ENCODE measurements around the gene CD28.

Gene CD28

DNA sequence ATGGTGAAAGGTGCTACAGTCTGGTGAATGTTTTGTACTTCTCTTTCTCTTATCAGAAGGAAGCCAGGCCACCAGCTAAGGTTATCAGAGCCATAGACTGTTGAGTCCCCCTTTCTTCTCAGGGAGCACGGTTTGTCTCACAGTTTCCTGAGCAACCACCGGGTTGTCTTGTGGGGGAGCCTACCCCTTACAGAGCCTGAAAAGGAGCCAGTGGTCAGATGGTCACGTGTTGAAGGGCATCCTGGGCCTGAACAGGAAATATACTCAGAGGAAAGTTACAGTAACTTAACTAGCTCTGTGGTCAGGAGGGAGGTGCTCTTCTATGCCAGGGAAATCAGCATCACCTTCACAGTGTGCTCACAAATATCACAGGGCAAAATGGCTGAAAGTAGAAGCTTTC is 11.6 kb downstream of the CD28 start:
- DNase-seq (ENCODE audit: low spot score), result no peak

- no peak for DNase-seq (ENCODE audit: low spot score)
Observed at GRCh38 chr2:203719456-203720410, 13.3 kb downstream of the CD28 start.

- no peak for DNase-seq (ENCODE audit: low spot score)
Observed at GRCh38 chr2:203720915-203721672, 14.7 kb downstream of the CD28 start.

DNA sequence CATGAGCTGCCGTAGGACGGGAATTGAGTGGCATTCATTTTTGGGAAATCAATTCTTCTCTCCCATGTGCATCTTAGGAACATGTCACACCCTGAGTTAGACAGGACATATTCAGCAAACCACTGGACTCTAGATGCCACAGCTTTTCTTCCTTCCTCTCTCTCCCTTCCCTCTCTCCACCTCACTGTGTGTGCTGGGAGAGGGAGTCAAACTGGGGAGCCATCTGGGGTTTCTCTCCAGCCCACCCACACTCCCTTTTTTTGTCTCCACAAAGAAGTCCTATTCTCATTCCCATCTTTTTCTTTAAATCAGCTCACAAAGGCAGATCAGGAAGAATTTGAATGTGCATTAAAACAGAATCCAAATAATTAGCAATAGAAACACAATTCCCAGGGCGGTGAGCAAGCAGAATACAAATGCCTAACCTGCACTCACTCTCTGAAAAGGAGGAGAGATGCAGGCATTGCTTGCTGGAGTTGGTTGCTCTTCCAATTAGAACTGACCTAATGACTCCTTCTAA is 15.4 kb downstream of the CD28 start:
- no peak for DNase-seq (ENCODE audit: low spot score)

DNA sequence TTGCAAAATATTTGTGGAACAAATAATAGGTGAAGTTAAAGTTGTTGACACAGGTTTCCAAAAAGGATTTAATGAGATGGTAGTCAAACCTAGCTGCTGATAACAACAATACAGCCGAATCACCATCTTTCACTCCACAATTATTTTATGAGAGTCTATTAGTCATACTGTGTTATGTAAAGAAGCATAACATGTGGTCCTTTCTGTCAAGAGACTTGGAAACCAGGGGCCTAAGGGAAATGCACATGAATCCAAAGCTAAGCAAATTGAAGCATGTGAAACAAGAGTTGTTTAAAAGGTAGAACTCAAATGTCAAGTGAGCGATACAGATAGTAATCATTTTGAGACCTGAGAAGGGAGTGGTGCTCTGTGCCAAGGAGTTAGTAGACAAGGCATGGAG is 16.0 kb downstream of the CD28 start:
- no peak for DNase-seq (ENCODE audit: low spot score)

DNA sequence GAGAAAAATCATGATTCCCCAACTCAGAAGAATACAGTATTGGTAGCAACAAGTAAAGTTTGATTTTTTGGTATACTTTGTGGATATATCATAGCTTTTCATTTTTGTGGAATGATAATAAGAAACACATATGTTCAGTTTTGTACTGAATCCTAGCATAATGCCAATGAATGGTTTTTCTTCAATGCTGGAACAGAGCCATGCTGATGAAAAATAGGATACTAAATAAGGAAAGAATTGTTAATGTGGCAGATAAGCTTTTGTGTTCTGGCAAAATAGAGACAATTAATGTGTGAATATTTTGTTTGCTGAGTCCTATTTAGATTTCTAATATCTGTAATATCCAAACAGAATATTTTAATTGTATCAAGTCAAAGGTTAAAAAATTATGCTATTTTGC is 21.9 kb downstream of the CD28 start:
- no peak for DNase-seq (ENCODE audit: low spot score)

- DNase-seq (ENCODE audit: low spot score), result no peak
Observed at GRCh38 chr2:203730076-203730729, 23.8 kb downstream of the CD28 start.

- DNase-seq (ENCODE audit: low spot score), result no peak
Observed at GRCh38 chr2:203730883-203731282, 24.4 kb downstream of the CD28 start.

DNA sequence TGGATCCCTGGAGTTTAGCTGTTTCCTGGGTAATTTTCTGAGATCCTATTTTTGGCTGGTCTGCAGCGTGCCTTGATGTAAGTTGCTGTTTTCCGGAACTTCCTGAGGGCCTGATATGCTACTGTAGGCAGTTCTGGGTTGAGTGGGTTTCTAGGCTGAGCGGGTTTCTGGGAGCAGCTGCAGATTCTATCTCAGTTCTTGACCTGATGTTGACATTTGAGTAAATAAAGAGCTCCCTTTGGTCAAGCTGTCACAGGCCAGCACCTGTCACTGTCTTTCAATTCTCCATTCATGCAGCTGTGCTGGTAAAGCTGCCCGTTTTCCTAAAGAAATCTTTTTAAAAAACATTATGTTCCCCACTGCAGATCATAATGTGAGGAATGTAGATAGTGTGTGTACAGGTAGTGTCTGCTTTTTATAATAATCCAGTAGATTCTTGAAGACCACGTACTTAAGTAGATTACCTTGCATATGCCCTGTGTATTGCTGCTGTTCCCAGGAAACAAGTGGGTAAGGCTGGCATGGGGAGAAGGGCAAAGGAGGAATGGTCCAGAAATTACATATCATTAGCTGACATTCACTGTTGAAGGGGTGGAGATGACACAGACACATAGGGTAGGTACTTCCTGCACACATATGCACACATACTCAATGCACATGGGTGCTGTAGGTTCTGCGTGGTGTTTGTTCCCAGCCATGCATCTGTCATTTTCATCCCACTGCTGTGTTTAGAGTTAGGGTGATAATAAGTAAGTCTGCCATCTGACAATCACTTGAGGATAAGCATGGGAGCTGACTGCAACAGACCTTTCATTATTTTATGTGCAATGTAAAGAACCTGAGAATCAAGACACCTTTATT is 25.9 kb downstream of the CD28 start:
- DNase-seq (ENCODE audit: low spot score), result no peak

DNA sequence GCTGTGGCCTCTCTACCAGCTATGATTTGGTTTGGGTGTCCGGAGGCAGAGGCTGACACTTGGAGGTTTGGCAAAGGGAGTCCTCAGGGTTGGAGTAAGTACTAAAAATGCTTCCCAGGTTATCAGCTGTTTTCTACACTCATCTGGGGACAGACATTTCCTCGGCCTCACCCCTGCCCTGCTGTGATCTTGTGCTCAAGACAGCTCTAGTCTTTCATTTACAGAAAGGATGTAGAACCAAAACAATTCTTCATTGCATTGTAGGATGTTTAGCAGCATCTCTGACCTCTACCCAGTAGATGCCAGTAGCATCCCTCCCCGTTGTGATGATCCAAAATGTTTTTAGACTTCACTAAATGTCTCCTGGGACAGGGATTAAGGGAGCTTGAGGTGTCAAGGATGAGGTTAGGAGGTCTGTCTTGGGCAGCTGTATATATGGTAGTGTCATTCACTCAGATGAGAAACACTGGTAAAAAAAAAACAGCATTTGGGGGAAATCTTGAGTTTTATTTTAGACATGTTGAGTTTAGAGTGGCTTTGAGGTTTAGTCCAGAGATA is 26.6 kb downstream of the CD28 start:
- DNase-seq (ENCODE audit: low spot score), result no peak

GRCh38 chr2:203733684-203734083 is 27.2 kb downstream of the CD28 start:
- no peak for DNase-seq (ENCODE audit: low spot score)

DNA sequence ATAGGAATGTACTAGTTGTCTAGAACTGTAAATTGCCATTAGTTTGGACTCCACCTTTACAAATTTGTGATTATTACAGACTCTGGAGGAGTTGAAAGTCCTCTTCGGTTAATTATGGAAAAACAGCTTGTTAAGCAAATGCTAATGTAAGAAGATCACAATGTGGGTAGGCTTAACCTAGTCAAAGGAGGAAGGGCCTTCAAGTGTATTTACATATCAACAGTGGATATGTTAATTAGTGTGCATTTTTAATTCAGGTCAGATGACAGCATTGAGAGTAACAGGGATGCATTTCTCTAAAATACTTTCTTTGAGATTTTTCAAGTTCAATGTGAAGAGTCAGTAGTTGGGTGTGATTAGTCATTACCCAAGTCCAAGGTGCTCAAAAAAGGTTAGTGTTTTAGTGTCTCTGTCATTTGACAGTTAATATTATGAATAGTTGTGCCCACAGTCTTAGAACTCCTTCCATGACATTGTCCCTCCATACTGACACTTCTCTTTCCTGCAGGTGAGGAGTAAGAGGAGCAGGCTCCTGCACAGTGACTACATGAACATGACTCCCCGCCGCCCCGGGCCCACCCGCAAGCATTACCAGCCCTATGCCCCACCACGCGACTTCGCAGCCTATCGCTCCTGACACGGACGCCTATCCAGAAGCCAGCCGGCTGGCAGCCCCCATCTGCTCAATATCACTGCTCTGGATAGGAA is 28.0 kb downstream of the CD28 start:
- DNase-seq (ENCODE audit: low spot score), result no peak

DNA sequence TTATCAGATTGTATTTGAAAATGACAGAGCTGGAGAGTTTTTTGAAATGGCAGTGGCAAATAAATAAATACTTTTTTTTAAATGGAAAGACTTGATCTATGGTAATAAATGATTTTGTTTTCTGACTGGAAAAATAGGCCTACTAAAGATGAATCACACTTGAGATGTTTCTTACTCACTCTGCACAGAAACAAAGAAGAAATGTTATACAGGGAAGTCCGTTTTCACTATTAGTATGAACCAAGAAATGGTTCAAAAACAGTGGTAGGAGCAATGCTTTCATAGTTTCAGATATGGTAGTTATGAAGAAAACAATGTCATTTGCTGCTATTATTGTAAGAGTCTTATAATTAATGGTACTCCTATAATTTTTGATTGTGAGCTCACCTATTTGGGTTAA is 30.9 kb downstream of the CD28 start:
- no peak for DNase-seq (ENCODE audit: low spot score)

DNA sequence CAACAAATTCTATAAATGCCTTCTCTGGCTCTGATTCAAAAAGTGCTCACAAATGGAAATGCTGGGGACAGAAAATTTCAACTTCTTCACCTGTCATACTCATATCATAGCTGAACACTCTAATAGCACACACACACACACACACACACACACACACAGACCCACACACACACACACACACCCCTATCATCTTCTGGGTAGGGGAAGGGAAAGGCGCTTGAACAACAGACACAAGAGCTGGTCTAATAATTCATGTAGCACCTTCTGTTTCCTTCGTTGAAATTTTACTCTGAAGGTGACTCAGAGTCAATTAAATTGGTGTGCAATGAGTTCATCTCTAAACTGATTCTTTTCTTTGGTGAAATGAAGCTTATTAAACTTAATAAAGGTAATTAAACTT is 32.9 kb downstream of the CD28 start:
- no peak for DNase-seq (ENCODE audit: low spot score)

DNA sequence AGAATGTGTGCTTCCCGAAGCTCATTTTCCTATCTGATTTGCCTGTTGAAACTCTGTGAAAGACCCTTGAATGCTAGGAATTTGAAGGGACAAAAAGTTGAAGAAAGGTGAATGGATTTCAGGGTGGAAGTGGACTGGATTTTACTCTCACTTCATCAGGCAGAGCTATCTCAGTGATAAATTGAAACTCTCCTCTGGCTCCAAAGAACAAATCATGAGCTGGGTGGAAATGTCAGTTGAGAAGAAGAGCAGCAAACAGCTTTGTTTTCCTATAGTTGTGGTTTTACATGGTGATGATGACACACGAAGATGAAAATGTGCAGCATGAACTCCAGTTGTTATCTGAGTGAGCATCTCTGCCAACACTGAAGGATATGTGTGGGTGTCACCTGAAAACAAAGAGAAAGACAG is 34.4 kb downstream of the CD28 start:
- DNase-seq (ENCODE audit: low spot score), result no peak

GRCh38 chr2:203741566-203741965 is 35.1 kb downstream of the CD28 start:
- no peak for DNase-seq (ENCODE audit: low spot score)

- no peak for DNase-seq (ENCODE audit: low spot score)
Observed at GRCh38 chr2:203743441-203743981, 37.1 kb downstream of the CD28 start.

DNA sequence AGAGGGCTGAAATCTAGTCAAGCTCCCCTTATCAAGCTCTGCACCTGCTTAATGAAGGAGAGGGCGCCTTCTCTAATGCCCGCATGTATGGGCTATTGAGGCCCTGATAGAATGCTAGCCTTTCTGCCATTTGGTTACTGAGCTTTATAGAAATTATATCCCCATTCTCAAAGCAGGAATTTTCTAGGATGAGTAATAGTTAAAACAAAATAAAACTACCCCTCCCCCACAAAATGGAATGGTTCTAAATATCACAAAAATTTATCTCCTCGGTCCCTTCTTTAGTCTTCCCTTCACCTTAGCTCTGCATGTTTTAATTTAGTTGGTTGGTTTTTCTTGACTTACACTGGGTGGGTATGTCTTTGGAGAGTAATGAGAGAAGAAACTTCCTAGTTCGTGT is 37.7 kb downstream of the CD28 start:
- DNase-seq (ENCODE audit: low spot score), result no peak

- DNase-seq (ENCODE audit: low spot score), result no peak
Observed at GRCh38 chr2:203745267-203745666, 38.8 kb downstream of the CD28 start.
